Measurements from ENCODE around the gene GNA12.

- no peak for TF ChIP-seq EZH2 (IDR thresholded peaks at IDR 0.05; ENCODE audit: borderline replicate concordance, low read depth, low read length, poor library complexity, severe bottlenecking)
- TF ChIP-seq, protein P1, sequence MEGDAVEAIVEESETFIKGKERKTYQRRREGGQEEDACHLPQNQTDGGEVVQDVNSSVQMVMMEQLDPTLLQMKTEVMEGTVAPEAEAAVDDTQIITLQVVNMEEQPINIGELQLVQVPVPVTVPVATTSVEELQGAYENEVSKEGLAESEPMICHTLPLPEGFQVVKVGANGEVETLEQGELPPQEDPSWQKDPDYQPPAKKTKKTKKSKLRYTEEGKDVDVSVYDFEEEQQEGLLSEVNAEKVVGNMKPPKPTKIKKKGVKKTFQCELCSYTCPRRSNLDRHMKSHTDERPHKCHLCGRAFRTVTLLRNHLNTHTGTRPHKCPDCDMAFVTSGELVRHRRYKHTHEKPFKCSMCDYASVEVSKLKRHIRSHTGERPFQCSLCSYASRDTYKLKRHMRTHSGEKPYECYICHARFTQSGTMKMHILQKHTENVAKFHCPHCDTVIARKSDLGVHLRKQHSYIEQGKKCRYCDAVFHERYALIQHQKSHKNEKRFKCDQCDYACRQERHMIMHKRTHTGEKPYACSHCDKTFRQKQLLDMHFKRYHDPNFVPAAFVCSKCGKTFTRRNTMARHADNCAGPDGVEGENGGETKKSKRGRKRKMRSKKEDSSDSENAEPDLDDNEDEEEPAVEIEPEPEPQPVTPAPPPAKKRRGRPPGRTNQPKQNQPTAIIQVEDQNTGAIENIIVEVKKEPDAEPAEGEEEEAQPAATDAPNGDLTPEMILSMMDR (conservative IDR thresholded peaks at IDR 0.05; ENCODE audit: low read depth, low read length), result no peak
These were observed 34.0 kb downstream of the GNA12 start for GRCh38 chr7:2809903-2810625.

Measured in A673 (cell line).